ENCODE measurements around the gene PBX1. TPM values are rescaled to one million over a fixed set of nuclear protein-coding genes. Genes with fewer than 3 reads are reported as not detected.

PBX1 gene
- total RNA-seq, 2 experiments from 2014 or later = 0.11 to 0.51 TPM

- H3K9me3 Mint-ChIP-seq = peaks cover 4% of the 10 kb centered on the region
- no peaks in the 10 kb centered on the region for H3K36me3 Mint-ChIP-seq
- H3K27ac Mint-ChIP-seq = no peak overlapping the region
- peaks cover 2% of the 10 kb centered on the region for H3K27me3 Mint-ChIP-seq
- ATAC-seq (ENCODE audit: low read depth) (no peak), DNase-seq (no peak)
- no peak overlapping the region for H3K4me3 Mint-ChIP-seq
- POLR2A ChIA-PET = no interaction called here
- H3K4me1 Mint-ChIP-seq = peaks cover 7% of the 10 kb centered on the region
Observed at GRCh38 chr1:164653705-164654104, 94.7 kb downstream of the PBX1 start.

- DNase-seq (no peak), ATAC-seq (ENCODE audit: low read depth) (no peak)
- no peaks in the 10 kb centered on the region for H3K36me3 Mint-ChIP-seq
- H3K9me3 Mint-ChIP-seq = peaks cover 4% of the 10 kb centered on the region
- H3K4me1 Mint-ChIP-seq = peaks cover 7% of the 10 kb centered on the region
- no peak overlapping the region for H3K4me3 Mint-ChIP-seq
- H3K27ac Mint-ChIP-seq = no peak overlapping the region
- POLR2A ChIA-PET = no interaction called here
- peaks cover 2% of the 10 kb centered on the region for H3K27me3 Mint-ChIP-seq
Observed at GRCh38 chr1:164654200-164654599, 95.2 kb downstream of the PBX1 start.

- POLR2A ChIA-PET = no interaction called here
- ATAC-seq (ENCODE audit: low read depth) (no peak), DNase-seq (no peak)
- no peaks in the 10 kb centered on the region for H3K27me3 Mint-ChIP-seq
- H3K4me3 Mint-ChIP-seq = no peak overlapping the region
- H3K27ac Mint-ChIP-seq = no peak overlapping the region
- no peaks in the 10 kb centered on the region for H3K36me3 Mint-ChIP-seq
- peaks cover 9% of the 10 kb centered on the region for H3K4me1 Mint-ChIP-seq
- peaks cover 8% of the 10 kb centered on the region for H3K9me3 Mint-ChIP-seq
Observed at GRCh38 chr1:164658864-164659263, 99.9 kb downstream of the PBX1 start.

GRCh38 chr1:164659621-164660411 is 100.8 kb downstream of the PBX1 start:
- ATAC-seq (ENCODE audit: low read depth) (peak; percentile 43), DNase-seq (no peak)
- no peaks in the 10 kb centered on the region for H3K27me3 Mint-ChIP-seq
- H3K4me3 Mint-ChIP-seq = no peak overlapping the region
- POLR2A ChIA-PET = interaction anchor here (0.6 kb wide), 1 partner anchor 101 kb away, joined by 4 read pairs; the partner anchor contains the start of gene PBX1
- peaks cover 9% of the 10 kb centered on the region for H3K4me1 Mint-ChIP-seq
- H3K27ac Mint-ChIP-seq = no peak overlapping the region
- H3K9me3 Mint-ChIP-seq = peaks cover 6% of the 10 kb centered on the region
- H3K36me3 Mint-ChIP-seq = no peaks in the 10 kb centered on the region

- H3K27me3 Mint-ChIP-seq = no peaks in the 10 kb centered on the region
- peaks cover 6% of the 10 kb centered on the region for H3K9me3 Mint-ChIP-seq
- no peak overlapping the region for H3K27ac Mint-ChIP-seq
- H3K36me3 Mint-ChIP-seq = no peaks in the 10 kb centered on the region
- H3K4me1 Mint-ChIP-seq = peaks cover 9% of the 10 kb centered on the region
- POLR2A ChIA-PET = interaction anchor here (0.6 kb wide), 1 partner anchor 101 kb away, joined by 4 read pairs; the partner anchor contains the start of gene PBX1
- no peak overlapping the region for H3K4me3 Mint-ChIP-seq
- DNase-seq (no peak), ATAC-seq (ENCODE audit: low read depth) (peak; percentile 95)
Observed at GRCh38 chr1:164660412-164660772, 101.4 kb downstream of the PBX1 start.

GRCh38 chr1:164660775-164661174 is 101.8 kb downstream of the PBX1 start:
- DNase-seq = no peak
- POLR2A ChIA-PET = interaction anchor here (0.6 kb wide), 1 partner anchor 102 kb away, joined by 4 read pairs; the partner anchor contains the start of gene PBX1
- Mint-ChIP-seq H3K27ac (no peak overlapping the region), H3K36me3 (no peaks in the 10 kb centered on the region), H3K27me3 (no peaks in the 10 kb centered on the region), H3K9me3 (peaks cover 6% of the 10 kb centered on the region), H3K4me3 (no peak overlapping the region), H3K4me1 (peaks cover 9% of the 10 kb centered on the region)
- ATAC-seq (ENCODE audit: low read depth) = peak; percentile 31

- ATAC-seq (ENCODE audit: low read depth) (no peak), DNase-seq (no peak)
- H3K4me1 Mint-ChIP-seq = peaks cover 9% of the 10 kb centered on the region
- H3K36me3 Mint-ChIP-seq = no peaks in the 10 kb centered on the region
- H3K4me3 Mint-ChIP-seq = no peak overlapping the region
- H3K9me3 Mint-ChIP-seq = peaks cover 6% of the 10 kb centered on the region
- no peaks in the 10 kb centered on the region for H3K27me3 Mint-ChIP-seq
- POLR2A ChIA-PET = no interaction called here
- H3K27ac Mint-ChIP-seq = no peak overlapping the region
Observed at GRCh38 chr1:164662462-164662861, 103.5 kb downstream of the PBX1 start.

GRCh38 chr1:164662955-164663354 is 104.0 kb downstream of the PBX1 start:
- POLR2A ChIA-PET = no interaction called here
- ATAC-seq (ENCODE audit: low read depth) (no peak), DNase-seq (no peak)
- Mint-ChIP-seq H3K4me3 (no peak overlapping the region), H3K36me3 (no peaks in the 10 kb centered on the region), H3K27me3 (no peaks in the 10 kb centered on the region), H3K4me1 (peaks cover 9% of the 10 kb centered on the region), H3K27ac (no peak overlapping the region), H3K9me3 (peaks cover 6% of the 10 kb centered on the region)

GRCh38 chr1:164664127-164664526 is 105.1 kb downstream of the PBX1 start:
- H3K4me3 Mint-ChIP-seq = no peak overlapping the region
- peaks cover 9% of the 10 kb centered on the region for H3K9me3 Mint-ChIP-seq
- peaks cover 9% of the 10 kb centered on the region for H3K4me1 Mint-ChIP-seq
- ATAC-seq (ENCODE audit: low read depth) = no peak
- POLR2A ChIA-PET = no interaction called here
- no peak overlapping the region for H3K27ac Mint-ChIP-seq
- H3K36me3 Mint-ChIP-seq = no peaks in the 10 kb centered on the region
- no peaks in the 10 kb centered on the region for H3K27me3 Mint-ChIP-seq
- DNase-seq = no peak

- Mint-ChIP-seq H3K27me3 (no peaks in the 10 kb centered on the region), H3K36me3 (no peaks in the 10 kb centered on the region), H3K9me3 (peaks cover 11% of the 10 kb centered on the region), H3K27ac (no peak overlapping the region), H3K4me1 (no peaks in the 10 kb centered on the region), H3K4me3 (no peak overlapping the region)
- ATAC-seq (ENCODE audit: low read depth) (no peak), DNase-seq (no peak)
- POLR2A ChIA-PET = no interaction called here
Observed at GRCh38 chr1:164667001-164667400, 108.0 kb downstream of the PBX1 start.

- Mint-ChIP-seq H3K36me3 (no peaks in the 10 kb centered on the region), H3K27me3 (peaks cover 2% of the 10 kb centered on the region), H3K9me3 (peaks cover 11% of the 10 kb centered on the region)
Observed at GRCh38 chr1:164667600-164667999, 108.6 kb downstream of the PBX1 start.

GRCh38 chr1:164668491-164669400 is 109.8 kb downstream of the PBX1 start:
- no peaks in the 10 kb centered on the region for H3K36me3 Mint-ChIP-seq
- no peak overlapping the region for H3K4me3 Mint-ChIP-seq
- ATAC-seq (ENCODE audit: low read depth) (no peak), DNase-seq (no peak)
- H3K27me3 Mint-ChIP-seq = peaks cover 2% of the 10 kb centered on the region
- no peaks in the 10 kb centered on the region for H3K4me1 Mint-ChIP-seq
- H3K9me3 Mint-ChIP-seq = peaks cover 7% of the 10 kb centered on the region
- no peak overlapping the region for H3K27ac Mint-ChIP-seq
- POLR2A ChIA-PET = no interaction called here

More at GRCh38 chr1:164667600-164667999, 108.6 kb downstream of the PBX1 start:
- Mint-ChIP-seq H3K4me1 (no peaks in the 10 kb centered on the region), H3K27ac (no peak overlapping the region), H3K4me3 (no peak overlapping the region)
- POLR2A ChIA-PET = no interaction called here
- no peak for DNase-seq
- no peak for ATAC-seq (ENCODE audit: low read depth)

- no peak overlapping the region for H3K27ac Mint-ChIP-seq
- H3K9me3 Mint-ChIP-seq = peaks cover 5% of the 10 kb centered on the region
- H3K36me3 Mint-ChIP-seq = no peaks in the 10 kb centered on the region
- H3K27me3 Mint-ChIP-seq = peaks cover 2% of the 10 kb centered on the region
- no peak for ATAC-seq (ENCODE audit: low read depth)
- no peak for DNase-seq
- no peak overlapping the region for H3K4me3 Mint-ChIP-seq
- no peaks in the 10 kb centered on the region for H3K4me1 Mint-ChIP-seq
- POLR2A ChIA-PET = no interaction called here
Observed at GRCh38 chr1:164670026-164670425, 111.0 kb downstream of the PBX1 start.

All from activated naive CD8-positive, alpha-beta T cell treated with anti-CD3 and anti-CD28 coated beads, Interleukin-2, amount 10 ng/mL, durations not matched to agents 7 days and 5 days (primary cell).